ENCODE measurements around the gene PLCB3.

Gene PLCB3

DNA sequence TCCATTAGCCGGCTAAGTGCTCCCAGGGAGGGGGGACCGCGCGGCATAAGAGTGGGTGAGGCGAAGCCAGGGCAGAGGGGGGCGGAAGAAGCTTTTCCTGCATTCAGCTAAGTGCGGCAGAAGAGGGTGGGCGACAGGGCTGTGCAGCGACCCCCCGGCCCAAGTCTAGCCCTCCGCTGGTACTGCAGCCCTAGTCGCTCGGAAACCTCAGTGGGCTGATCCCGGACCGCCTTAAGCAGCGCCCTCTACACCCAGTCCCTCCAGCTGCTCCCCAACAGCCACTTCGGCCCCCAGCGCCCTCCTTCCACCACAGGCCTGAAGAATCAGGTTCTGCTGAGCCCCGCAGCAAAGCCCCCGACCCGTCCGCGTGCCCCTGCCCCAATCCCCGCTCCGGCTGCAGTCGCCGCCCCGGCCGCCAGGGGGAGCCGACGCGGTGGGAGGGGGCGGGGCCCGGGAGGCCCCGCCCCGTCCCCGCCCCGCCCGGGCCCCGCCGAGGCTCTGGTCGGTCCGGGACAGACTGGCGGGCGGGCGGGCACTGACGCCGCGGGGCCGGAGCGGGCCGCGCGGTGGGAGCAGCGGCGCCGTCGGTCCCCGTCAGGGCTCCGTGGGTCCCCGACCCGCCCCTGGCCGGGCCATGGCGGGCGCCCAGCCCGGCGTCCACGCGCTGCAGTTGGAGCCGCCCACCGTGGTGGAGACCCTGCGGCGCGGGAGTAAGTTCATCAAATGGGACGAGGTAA, at the start of gene PLCB3:
PLCB3 (plus strand) TSS at position 515 of the 737 bp plus-strand sequence; CDS start at position 635, 120 bp downstream.
- DNase-seq: peak; percentile 77

DNA sequence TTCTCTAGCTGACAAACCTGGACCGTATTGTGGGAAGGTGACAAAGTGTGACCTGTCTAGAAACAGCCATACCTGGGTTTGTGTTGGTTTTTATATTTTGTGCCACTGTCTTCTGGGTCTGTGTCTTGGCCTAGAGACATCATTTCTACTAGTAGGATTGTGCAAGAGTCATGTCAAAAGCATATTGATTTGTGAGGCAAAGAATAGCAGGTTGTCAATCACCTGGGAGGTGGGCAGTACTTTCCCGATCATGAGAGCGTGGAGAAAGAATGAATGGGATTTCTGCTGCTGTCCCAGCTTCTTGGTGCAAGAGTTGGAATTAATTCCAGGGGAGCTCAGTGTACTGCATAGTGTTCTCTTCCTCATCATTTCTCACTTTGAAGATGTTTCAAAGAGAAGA, 49.8 kb upstream of the PLCB3 start:
- no peak for DNase-seq

DNA sequence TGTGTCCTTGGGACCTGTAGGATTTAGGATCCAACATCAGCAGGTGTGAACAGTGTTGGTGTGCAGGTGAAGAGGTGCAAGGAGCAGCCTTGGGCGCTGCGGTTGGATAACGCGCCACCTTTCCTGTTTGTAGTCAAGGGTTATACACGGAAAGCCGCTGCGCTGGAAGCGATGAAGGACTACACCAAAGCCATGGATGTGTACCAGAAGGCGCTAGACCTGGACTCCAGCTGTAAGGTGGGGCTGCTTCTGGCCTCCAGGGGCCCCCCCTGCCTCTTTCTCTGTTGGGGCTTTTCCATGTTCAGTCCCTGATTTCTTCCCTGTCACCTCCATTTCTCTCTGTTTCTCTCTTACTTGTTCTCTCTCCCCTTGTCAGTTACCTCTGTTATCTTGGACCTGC, 48.3 kb upstream of the PLCB3 start:
- DNase-seq: no peak

DNA sequence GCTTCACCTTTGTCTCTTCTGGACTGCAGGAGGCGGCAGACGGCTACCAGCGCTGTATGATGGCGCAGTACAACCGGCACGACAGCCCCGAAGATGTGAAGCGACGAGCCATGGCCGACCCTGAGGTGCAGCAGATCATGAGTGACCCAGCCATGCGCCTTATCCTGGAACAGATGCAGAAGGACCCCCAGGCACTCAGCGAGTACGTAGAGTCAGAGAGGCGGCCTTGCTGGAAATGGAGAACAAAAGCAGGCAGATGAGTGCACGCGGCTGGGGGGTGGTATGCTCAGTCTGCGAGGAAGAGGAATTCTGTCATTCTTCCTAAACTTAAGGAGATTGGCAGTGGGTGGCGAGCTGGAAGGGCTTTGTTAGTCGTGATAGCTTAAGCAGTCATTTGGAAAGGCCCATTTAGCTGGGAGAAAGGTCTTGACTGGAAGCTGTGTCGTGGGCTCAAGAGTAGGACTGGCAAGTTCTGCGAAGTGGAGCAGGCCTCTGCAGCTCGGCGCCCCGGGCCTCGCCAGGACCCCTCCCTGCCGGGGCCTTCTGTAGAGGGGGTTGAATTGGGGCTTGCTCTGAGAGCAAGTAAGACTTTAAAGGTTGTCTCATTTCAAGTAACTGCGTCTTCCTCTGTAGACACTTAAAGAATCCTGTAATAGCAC, 47.8 kb upstream of the PLCB3 start:
- no peak for DNase-seq

DNA sequence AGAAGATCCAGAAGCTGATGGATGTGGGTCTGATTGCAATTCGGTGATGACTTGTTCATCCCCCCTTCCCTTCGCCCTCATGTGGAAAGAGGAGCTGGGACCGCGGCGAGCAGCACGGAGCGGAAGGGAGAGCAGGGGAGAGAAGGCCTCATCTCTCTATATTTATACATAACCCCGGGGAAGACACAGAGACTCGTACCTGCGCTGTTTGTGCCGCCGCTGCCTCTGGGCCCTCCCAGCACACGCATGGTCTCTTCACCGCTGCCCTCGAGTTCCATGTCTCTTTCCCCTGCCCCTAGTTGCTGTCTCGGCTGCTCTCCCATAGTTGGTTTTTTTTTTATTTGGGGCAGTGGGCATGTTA, 47.3 kb upstream of the PLCB3 start:
- no peak for DNase-seq

DNA sequence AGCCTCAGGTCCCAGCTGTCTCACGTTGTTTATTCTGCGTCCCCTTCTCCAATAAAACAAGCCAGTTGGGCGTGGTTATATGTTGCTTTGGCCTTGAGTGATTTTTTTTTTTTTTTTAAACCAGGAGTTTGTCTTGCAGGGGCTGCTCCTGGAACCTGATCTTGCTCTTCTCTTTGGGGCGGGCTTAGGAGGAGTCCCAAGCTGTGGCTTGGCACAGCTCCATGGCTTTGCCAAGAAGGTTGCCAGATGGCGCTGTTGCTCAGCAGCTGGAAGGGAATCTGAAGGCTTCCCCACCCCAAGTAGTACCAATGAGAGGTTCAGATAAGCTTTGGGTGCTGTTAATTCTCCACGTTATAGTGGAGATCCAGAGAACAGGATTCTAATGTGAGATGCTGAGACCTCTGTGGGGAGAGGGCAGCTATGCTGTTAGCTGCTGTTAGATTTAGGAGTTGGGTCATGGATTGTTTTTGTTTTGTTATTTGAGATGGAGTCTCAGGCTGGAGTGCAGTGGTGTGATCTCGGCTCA, 46.8 kb upstream of the PLCB3 start:
- peak; percentile 75 for DNase-seq

DNA sequence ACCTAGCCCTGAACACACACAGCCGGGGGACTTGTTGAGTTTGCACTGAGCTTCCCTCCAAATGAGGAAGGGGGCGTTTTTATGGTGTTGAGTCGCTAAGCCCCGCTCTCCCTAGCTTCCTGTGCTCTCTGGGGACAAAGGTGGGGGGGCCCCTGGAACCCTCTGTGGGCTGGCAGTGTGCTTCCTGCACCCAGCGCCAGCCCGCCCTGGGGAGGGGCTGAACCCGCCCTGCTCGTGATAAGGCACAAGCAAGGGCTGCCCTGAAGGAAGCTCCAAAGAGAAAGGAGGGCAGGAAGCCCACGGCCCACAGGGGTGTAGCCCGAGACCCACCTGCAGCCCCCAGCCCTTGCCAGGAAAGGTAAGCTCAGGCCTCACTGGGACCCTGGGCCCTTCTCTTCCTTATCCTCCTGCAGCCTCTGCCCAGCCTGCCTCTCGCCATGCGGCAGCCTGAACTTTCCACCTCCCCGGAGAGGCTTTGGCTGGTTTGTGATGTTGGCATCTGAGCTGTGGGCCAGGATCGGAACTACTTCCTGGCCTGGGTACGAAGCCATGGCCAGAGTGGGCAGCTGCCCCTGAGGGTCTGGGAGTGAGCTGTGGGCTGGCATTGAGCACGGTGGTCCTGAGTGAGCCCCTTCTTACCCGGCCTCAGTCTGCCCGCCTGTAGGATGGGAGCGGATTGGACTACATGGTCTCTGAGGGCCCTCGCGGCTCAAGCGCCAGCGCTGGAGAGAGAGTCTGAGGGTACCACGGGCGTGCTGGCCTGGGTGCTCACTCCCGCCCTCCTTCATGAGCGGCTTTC, 44.7 kb upstream of the PLCB3 start, which contains the start of gene FERMT3:
FERMT3 (plus strand) TSS at position 265 of the 799 bp plus-strand sequence. CDS start 644 bp downstream, outside the sequence.
- DNase-seq: no peak

DNA sequence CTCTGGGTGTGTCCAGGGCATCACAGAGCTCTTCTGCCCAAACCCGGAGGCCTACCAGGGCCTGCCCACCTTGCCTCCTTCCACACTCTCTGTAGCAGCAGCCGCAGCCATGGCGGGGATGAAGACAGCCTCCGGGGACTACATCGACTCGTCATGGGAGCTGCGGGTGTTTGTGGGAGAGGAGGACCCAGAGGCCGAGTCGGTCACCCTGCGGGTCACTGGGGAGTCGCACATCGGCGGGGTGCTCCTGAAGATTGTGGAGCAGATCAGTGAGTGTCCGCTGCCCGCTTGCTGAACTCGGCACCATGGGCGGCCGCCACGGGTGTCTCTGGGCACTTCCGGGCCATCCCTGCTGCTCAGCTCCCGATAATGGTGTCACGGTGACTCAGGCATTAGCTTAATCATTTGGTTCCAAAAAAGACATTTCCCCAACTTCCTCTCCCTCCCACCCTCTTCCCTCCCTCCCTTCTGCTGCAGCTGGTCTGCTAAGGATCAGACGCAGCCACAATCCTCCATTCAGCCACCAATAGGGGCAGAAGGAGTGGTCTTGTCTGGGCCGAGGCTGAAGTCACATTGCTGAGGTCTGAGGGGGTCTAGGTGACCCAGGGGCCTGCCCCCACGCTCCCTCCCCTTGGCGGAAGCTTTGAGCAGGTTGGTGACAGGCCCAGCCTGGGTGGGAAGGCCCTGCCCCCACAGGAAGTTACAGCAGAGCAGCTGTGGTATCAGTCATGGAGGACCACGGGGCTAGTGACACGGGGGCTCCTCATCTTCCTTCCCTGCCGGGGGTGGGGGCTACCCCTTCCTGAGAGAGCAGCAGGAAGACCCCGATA, 43.9 kb upstream of the PLCB3 start:
- DNase-seq: no peak

DNA sequence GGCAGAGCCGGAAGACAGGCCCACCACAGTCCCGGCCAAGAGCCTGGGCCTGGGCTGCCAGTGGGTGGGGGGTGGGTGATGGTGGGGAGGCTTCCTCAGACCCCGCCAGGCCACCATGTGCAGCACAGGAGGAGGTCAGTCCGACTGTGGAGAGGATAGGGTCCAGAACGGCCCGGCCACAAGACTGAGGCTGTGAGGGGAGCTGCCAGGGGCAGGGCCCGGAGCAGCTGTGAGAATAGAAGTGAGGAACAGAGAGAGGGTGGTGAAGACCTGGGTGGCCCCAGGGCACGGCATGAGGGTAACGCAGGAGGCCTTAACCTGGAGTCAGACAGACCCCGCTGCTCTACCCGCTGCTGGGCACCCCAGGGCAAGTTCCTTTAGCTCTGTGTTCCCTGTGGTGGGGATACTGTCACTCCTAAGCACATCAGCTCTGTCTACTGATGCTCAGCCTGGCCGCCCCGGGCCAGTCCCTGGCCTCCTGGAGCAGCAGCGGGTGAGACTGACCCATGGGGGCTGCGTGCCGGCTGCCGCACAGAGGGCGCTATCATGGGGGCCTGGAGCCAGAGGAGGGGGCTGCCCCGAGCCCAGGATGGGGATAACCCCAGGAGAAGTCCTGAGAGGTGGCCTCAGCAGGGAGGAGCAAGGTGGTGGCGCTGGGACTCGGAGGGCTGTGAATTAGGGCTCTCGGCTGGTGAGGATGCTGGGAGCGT, 43.1 kb upstream of the PLCB3 start:
- DNase-seq: no peak

DNA sequence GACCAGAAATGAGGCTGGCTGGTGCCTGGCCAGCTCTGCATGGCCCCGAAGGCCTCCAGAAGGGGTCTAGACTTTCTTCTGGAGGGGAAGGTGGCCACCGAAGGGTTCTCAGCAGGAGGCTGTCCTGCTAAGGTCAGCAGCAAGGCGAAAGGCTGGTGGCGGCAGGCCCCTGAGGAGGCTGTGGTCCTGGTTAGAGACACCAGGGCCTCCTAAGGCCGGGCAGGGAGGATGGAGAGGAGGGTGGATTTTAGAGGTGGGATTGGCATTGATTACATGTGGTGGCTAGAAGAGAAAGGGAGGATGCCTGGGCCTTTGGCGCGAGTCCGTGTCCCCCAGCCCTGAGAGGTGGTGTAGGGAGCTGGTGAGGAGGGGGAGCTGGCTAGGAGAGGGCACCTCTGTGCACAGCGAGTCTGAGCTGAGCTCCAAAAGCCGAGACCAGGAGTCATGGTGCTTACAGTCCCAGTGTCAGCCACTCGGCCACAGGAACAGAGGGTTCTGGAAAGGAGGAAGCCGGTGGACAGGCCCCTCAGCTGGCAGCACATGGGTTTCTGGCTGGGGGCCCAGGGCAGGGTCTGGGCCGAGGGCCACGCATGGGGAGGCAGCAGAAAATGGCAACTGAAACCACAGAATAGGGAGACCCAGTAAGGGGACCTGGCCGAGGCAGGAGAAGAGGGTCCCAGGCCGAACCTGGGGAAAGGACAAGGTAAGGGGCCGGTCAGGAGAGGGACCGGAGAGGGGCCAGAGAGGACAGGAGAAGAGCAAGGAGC, 42.4 kb upstream of the PLCB3 start:
- no peak for DNase-seq

DNA sequence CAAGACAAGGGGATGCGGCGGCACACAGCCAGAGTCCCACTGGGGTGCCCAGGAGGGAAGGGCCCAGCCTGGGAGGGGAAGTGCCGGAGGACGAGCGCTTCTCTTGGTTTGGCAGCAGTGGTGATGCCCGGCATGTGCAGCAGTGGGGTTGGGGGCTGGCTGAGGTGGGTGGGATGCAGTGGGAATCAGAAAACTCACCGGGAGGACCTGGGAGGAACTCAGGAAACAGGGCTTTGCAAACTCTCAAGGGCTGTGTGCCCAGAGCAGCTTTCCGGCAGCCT, 41.8 kb upstream of the PLCB3 start:
- no peak for DNase-seq

DNA sequence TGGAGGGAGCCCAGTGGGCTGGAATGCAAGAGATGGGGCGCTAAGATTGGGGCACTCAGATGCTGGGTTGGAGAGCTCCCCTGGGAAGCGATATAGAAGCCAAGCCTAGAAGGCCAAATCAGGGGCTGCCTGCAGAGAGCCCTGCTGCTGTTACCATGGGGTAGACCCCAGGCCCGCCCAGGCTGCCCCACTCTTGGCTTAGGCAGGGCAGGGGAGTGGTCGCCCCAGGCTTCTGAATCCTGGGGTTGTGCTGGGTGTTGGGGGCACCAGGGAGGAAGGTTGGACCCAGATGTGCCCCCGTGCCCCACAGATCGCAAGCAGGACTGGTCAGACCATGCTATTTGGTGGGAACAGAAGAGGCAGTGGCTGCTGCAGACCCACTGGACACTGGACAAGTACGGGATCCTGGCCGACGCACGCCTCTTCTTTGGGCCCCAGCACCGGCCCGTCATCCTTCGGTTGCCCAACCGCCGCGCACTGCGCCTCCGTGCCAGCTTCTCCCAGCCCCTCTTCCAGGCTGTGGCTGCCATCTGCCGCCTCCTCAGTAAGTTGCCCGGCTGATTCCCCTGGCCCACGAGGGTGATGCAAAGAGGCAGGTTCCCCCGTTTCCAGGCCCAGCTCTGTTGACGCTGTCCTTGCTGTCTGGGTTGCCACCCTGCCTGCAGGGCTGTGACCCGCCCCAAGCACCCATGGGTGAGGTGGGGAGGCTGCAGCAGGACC, 40.9 kb upstream of the PLCB3 start:
- no peak for DNase-seq

DNA sequence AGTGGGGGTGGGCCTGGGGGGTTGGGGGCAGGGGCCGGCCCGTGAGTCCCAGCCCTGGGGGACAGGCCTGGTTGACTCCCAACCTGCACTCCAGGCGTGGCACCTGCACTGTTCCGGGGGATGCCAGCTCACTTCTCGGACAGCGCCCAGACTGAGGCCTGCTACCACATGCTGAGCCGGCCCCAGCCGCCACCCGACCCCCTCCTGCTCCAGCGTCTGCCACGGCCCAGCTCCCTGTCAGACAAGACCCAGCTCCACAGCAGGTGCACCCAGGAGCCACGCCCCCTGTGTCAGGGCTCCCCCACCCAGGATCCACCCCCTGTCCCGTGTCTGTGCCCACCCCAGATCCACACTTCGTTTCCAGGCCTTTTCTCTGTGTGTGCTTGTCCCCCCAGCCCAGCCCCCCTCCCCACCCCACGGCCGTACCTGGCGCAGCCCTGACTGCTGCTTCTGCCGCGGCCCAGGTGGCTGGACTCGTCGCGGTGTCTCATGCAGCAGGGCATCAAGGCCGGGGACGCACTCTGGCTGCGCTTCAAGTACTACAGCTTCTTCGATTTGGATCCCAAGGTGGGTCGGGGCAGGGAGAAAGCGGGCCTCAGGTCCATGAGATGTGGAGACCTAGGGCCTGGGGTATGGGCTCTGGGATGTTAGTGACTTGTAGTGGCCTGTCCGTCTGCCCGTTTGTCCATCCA, 40.0 kb upstream of the PLCB3 start:
- no peak for DNase-seq

DNA sequence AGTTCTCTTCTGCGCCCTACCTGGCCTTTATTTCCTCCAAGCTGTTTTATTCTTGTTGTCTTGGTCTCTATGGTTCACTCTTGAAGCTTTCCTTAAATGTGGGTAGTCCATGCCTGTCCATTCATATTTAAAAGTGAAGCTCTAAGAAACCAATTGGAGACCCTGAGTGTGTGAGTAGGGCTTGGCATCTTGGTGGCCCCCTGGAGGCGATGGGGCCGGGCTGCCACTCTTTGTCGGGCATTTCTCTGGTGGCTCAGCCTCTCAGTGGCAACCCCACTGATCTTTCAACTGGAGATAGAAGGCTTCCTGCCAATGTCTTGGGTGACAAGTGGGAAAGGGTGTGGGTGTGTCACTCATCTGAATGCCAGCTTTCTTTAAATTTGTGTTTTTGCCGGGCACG, 34.5 kb upstream of the PLCB3 start:
- no peak for DNase-seq

DNA sequence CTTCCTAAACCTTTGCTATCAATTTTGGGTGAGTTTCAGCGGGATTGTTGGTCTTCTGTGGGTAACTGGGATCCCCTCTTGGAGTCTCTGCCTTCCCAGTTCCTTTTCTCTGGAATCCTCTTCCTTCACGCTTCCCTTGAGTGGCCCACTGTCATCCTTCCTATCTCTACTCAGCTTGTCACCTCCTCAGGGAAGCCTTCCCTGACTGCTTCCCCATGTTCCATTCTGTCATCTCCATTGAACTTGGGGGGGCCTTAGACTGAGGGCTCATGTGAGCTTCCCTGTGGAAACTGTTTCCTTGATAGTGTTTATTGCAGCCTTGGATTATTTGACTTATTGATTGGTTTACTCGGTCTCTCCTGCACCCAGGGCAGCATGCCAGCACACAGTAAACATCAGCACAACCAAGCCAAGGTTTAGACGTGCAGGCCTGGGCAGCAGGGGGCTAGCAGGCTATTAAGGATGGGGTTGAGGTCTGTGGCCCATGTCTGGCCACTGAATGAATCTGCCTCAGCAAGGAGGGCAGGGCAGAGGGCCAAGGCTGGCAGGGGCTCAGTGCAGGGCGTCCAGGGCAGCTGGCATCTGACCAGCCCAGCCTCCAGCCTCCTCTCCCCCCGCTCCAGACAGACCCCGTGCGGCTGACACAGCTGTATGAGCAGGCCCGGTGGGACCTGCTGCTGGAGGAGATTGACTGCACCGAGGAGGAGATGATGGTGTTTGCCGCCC, 32.5 kb upstream of the PLCB3 start:
- peak; percentile 7 for DNase-seq

DNA sequence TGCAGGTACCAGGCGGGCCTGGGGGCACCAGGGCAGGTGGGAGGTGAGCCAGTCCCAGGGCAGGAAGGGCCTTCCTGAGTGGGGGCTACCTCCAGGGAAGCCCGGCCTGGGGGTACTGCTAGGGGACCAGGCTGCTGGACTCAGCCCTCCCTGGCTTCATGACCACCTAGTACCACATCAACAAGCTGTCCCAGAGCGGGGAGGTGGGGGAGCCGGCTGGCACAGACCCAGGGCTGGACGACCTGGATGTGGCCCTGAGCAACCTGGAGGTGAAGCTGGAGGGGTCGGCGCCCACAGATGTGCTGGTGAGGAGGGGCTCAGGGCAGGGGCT, 32.0 kb upstream of the PLCB3 start:
- DNase-seq: no peak

DNA sequence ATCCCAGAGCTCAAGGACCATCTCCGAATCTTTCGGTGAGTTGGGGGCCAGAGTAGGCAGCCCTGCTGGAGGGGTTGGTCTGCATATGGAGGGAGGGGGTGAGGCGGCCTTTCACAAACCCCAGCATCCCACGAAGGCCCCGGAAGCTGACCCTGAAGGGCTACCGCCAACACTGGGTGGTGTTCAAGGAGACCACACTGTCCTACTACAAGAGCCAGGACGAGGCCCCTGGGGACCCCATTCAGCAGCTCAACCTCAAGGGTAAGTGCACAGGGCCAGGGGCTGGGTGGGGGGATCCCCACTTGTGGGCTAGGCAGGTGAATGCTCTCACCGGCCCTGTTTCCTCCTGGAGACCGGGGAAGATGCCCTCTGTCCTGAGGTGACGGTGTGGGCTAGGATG, 31.6 kb upstream of the PLCB3 start:
- DNase-seq: no peak

DNA sequence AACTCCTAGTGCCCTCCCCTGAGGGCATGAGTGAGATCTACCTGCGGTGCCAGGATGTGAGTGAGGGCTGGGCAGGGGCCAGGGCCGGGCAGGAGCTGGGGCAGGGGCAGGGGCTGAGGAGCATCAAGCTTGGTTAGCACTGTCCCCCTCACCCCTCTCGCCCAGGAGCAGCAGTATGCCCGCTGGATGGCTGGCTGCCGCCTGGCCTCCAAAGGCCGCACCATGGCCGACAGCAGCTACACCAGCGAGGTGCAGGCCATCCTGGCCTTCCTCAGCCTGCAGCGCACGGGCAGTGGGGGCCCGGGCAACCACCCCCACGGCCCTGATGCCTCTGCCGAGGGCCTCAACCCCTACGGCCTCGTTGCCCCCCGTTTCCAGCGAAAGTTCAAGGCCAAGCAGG, 31.1 kb upstream of the PLCB3 start:
- DNase-seq: no peak

DNA sequence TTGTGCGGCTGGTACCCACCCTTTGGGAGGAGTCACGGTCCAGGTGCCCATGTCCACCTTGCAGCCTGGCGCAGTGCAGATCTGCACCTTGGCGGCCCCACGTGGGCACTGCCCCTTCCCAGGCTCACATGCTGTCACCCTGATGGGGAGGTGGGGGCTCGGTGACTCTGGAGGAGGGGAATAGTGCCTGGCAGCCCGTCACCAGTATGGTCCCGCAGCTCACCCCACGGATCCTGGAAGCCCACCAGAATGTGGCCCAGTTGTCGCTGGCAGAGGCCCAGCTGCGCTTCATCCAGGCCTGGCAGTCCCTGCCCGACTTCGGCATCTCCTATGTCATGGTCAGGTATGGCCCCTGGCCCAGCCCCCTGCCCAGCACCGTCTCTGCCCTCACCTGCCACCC, 30.5 kb upstream of the PLCB3 start:
- no peak for DNase-seq

DNA sequence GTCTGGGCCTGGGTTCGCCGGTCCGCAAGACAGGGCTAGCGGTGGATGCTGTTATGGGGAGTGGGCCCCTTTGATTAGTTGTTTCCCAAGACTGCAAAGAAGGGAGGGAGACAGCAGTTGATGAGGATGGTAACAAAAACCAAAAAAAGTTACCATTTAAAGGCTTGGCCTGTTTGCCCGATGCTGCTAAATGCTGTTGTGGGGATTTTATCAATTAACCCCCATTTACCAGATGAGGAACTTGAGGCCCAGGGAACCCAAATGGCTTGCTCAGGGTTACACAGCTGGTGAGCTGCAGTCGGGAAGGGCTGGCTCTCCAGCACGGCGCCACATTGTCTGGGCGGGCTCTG, 28.7 kb upstream of the PLCB3 start:
- DNase-seq: no peak

All from retina (tissue), 1 donor.